PC-3 (cell line): Measurements from ENCODE around the gene SAP30BP. TPM values are rescaled to one million over a fixed set of nuclear protein-coding genes. Genes with fewer than 3 reads are reported as not detected.

Experiments
- ATAC-seq: fragments of 200-7000 bp; cut with Tn5 transposase; 2 replicates; pipeline ENCODE4 v1.9.1; 2020; ENCODE audit warnings: mild to moderate bottlenecking, moderate library complexity
- BruUV-seq: library from RNA; stranded (reverse); fragments of 400-500 nt; replicated peaks from 2 replicates; lab custom pipeline; 2021; lab: Mats Ljungman, UMichigan
- CTCF ChIA-PET: fragments of 300-600 bp; sonication (Branson Sonifier 250); formaldehyde crosslinking; loops from one replicate; lab custom pipeline; 2022; ENCODE audit warnings: antibody characterized with exemption; lab: Charles Lee
- POLR2A ChIA-PET: fragments of 300-600 bp; sonication (Branson Sonifier 250); formaldehyde crosslinking; loops from one replicate; lab custom pipeline; 2022; ENCODE audit warnings: antibody characterized with exemption; ENCODE audit not compliant: unreplicated experiment; lab: Charles Lee
- DNase-seq: peaks from one replicate; pipeline ENCODE4 v3.0.0-alpha.2; 2015
- H2AFZ ChIP-seq: fragments of 300-600 bp; sonication (generic); 2 replicates; pipeline ENCODE4 v1.6.0; 2016; ENCODE audit warnings: antibody characterized with exemption, low read length
- H3F3A ChIP-seq: fragments of 300-600 bp; sonication (generic); one replicate; pipeline ENCODE4 v1.6.0; 2017; ENCODE audit warnings: antibody characterized with exemption, low read length, control low read depth, mild to moderate bottlenecking; ENCODE audit not compliant: unreplicated experiment
- H3K27ac ChIP-seq: fragments of 300-600 bp; sonication (generic); 2 replicates; pipeline ENCODE4 v1.5.1; 2016; ENCODE audit warnings: mild to moderate bottlenecking, low read length
- H3K27me3 ChIP-seq: fragments of 300-600 bp; sonication (generic); 2 replicates; pipeline ENCODE4 v1.6.1; 2016; ENCODE audit warnings: low read length, mixed read lengths
- H3K36me3 ChIP-seq: fragments of 300-600 bp; sonication (generic); 2 replicates; pipeline ENCODE4 v1.6.1; 2016; ENCODE audit warnings: low read depth, mixed run types, low read length, mixed read lengths
- H3K4me1 ChIP-seq: fragments of 300-600 bp; sonication (generic); 2 replicates; pipeline ENCODE4 v1.5.1; 2016; ENCODE audit warnings: low read length; ENCODE audit not compliant: insufficient read depth
- H3K4me2 ChIP-seq: fragments of 300-600 bp; sonication (generic); 2 replicates; pipeline ENCODE4 v1.6.0; 2016; ENCODE audit warnings: low read length
- H3K4me3 ChIP-seq: fragments of 300-600 bp; sonication (generic); 2 replicates; pipeline ENCODE4 v1.5.1; 2016; ENCODE audit warnings: mild to moderate bottlenecking, low read length, mixed read lengths
- H3K79me2 ChIP-seq: fragments of 300-600 bp; sonication (generic); 2 replicates; pipeline ENCODE4 v1.6.1; 2017; ENCODE audit warnings: low read length, mixed read lengths
- H3K9ac ChIP-seq: fragments of 300-600 bp; sonication (generic); 2 replicates; pipeline ENCODE4 v1.6.0; 2016; ENCODE audit warnings: mild to moderate bottlenecking, low read length
- H3K9me2 ChIP-seq: fragments of 300-600 bp; sonication (generic); replicated peaks from 2 replicates; pipeline ENCODE4 v1.6.1; 2016; ENCODE audit warnings: mixed run types, low read length, mixed read lengths
- H3K9me3 ChIP-seq: fragments of 300-600 bp; sonication (generic); 2 replicates; pipeline ENCODE4 v1.6.1; 2016; ENCODE audit warnings: low read length, mixed read lengths
- H4K20me1 ChIP-seq: fragments of 300-600 bp; sonication (generic); 2 replicates; pipeline ENCODE4 v1.6.1; 2016; ENCODE audit warnings: low read length, mixed read lengths
- CTCF ChIP-seq: fragments of 300-600 bp; sonication (generic); conservative IDR thresholded peaks from 2 replicates; pipeline ENCODE4 v1.5.1; 2017; ENCODE audit warnings: antibody characterized with exemption, low read depth, mild to moderate bottlenecking, low read length
- EZH2 ChIP-seq: fragments of 300-600 bp; sonication (generic); IDR thresholded peaks from one replicate; pipeline ENCODE4 v1.6.1; 2017; ENCODE audit warnings: antibody characterized with exemption, mild to moderate bottlenecking, low read length; ENCODE audit not compliant: unreplicated experiment
- EZH2phosphoT487 ChIP-seq: fragments of 300-600 bp; sonication (generic); IDR thresholded peaks from 2 replicates; pipeline ENCODE4 v1.6.1; 2018; ENCODE audit warnings: mild to moderate bottlenecking, antibody characterized with exemption, low read length, borderline replicate concordance
- intact Hi-C: fragments of 100-400 bp; cut with micrococcal nuclease; formaldehyde crosslinking; loops from 2 replicates; pipeline ENCODE4 v1.9.0; 2023
- total RNA-seq: library from RNA; depleted of rRNA; stranded (reverse); fragments of >200 nt; gene quantifications from 2 replicates; pipeline ENCODE4 v1.2.3, GENCODE V29; 2014

SAP30BP gene
- total RNA-seq, 1 experiment from 2014 or later = 97.8 TPM

- Histone ChIP-seq H3K4me1 (no peaks in the 10 kb centered on the region), H3K9ac (no peak overlapping the region), H3K4me2 (no peak overlapping the region), H3F3A (no peaks in the 10 kb centered on the region), H2AFZ (no peak overlapping the region), H4K20me1 (no peaks in the 10 kb centered on the region), H3K4me3 (no peak overlapping the region), H3K36me3 (peaks cover 71% of the 10 kb centered on the region), H3K79me2 (no peaks in the 10 kb centered on the region), H3K9me3 (no peaks in the 10 kb centered on the region), H3K9me2 (no peaks in the 10 kb centered on the region), H3K27ac (no peak overlapping the region), H3K27me3 (no peaks in the 10 kb centered on the region)
- intact Hi-C loops = no loop called here
- POLR2A ChIA-PET = no interaction called here
- no TSS peak for BruUV-seq
- no peak for ATAC-seq
- no peak for DNase-seq
- CTCF ChIA-PET = interaction anchor here (0.7 to 1.1 kb wide), 2 partner anchors 74 to 79 kb away, joined by 3 read pairs; no protein-coding TSS in a partner anchor
- TF ChIP-seq EZH2phosphoT487 (no peak), EZH2 (no peak), CTCF (no peak)
Measured at GRCh38 chr17:75753514-75754377, 86.6 kb downstream of the SAP30BP start.

GRCh38 chr17:75754378-75755204, 87.5 kb downstream of the SAP30BP start:
- BruUV-seq = no TSS peak
- Histone ChIP-seq H3K9me3 (no peaks in the 10 kb centered on the region), H3K4me1 (no peaks in the 10 kb centered on the region), H3K4me3 (no peak overlapping the region), H3K9me2 (no peaks in the 10 kb centered on the region), H3K36me3 (peaks cover 63% of the 10 kb centered on the region), H3K27ac (no peak overlapping the region), H2AFZ (no peak overlapping the region), H3F3A (no peaks in the 10 kb centered on the region), H4K20me1 (no peaks in the 10 kb centered on the region), H3K27me3 (no peaks in the 10 kb centered on the region), H3K9ac (no peak overlapping the region), H3K79me2 (no peaks in the 10 kb centered on the region), H3K4me2 (no peak overlapping the region)
- intact Hi-C loops = no loop called here
- ATAC-seq = no peak
- TF ChIP-seq CTCF (no peak), EZH2 (no peak), EZH2phosphoT487 (no peak)
- DNase-seq = no peak
- POLR2A ChIA-PET = no interaction called here
- CTCF ChIA-PET = no interaction called here
